Liver (tissue), 9 donors: ENCODE data around the gene ASPDH. TPM values are rescaled to one million over a fixed set of nuclear protein-coding genes. Genes with fewer than 3 reads are reported as not detected.

ENCODE experiments used
- DNase-seq: peaks from one replicate; pipeline ENCODE4 v3.0.0-alpha.2; 2017; ENCODE audit warnings: low spot score
- H3K27ac ChIP-seq, 2 donors: one replicate each; pipeline ENCODE4 v1.7.0; 2013; ENCODE audit warnings: inconsistent platforms in 2 of 2, low read length in 2 of 2, control low read depth in 1 of 2, low read depth in 1 of 2, mild to moderate bottlenecking in 1 of 2
- H3K27me3 ChIP-seq, 4 donors: one replicate each; pipeline versions ENCODE4 v1.6.1 to v1.7.0; 2013; ENCODE audit warnings: low read length in 3 of 4, inconsistent platforms in 1 of 4, mild to moderate bottlenecking in 1 of 4, moderate library complexity in 1 of 4; ENCODE audit not compliant: control insufficient read depth in 4 of 4, insufficient read depth in 4 of 4
- H3K36me3 ChIP-seq, 4 donors: one replicate each; pipeline versions ENCODE4 v1.6.1 to v1.7.0; 2013; ENCODE audit warnings: low read length in 3 of 4, mild to moderate bottlenecking in 3 of 4, low read depth in 1 of 4, moderate library complexity in 1 of 4; ENCODE audit not compliant: control insufficient read depth in 4 of 4, insufficient read depth in 3 of 4
- H3K4me1 ChIP-seq, 4 donors: one replicate each; pipeline versions ENCODE4 v1.6.1 to v1.7.0; 2013; ENCODE audit warnings: low read length in 3 of 4, mild to moderate bottlenecking in 3 of 4, moderate library complexity in 1 of 4; ENCODE audit not compliant: control insufficient read depth in 4 of 4, insufficient read depth in 4 of 4
- H3K4me3 ChIP-seq, 3 donors: one replicate each; pipeline versions ENCODE4 v1.6.1 to v1.7.0; 2013; ENCODE audit warnings: low read length in 3 of 3, control low read depth in 1 of 3, low read depth in 1 of 3, mild to moderate bottlenecking in 1 of 3
- H3K9ac ChIP-seq, 2 donors: one replicate each; pipeline ENCODE4 v1.7.0; 2013; ENCODE audit warnings: low read length in 2 of 2, mild to moderate bottlenecking in 2 of 2, moderate library complexity in 2 of 2, control low read depth in 1 of 2, low read depth in 1 of 2
- H3K9me3 ChIP-seq, 4 donors: one replicate each; pipeline versions ENCODE4 v1.6.1 to v1.7.0; 2013; ENCODE audit warnings: low read length in 3 of 4; ENCODE audit not compliant: control insufficient read depth in 4 of 4
- FOXA1 ChIP-seq: IDR thresholded peaks from 2 replicates; pipeline ENCODE4 v1.6.1; 2016; ENCODE audit warnings: antibody characterized with exemption
- GABPA ChIP-seq, 2 donors: IDR thresholded peaks in 1 of 2; conservative IDR thresholded peaks in 1 of 2; 2 replicates each; pipeline ENCODE4 v1.6.1; 2016; ENCODE audit warnings: antibody characterized with exemption in 2 of 2, mild to moderate bottlenecking in 1 of 2, moderate library complexity in 1 of 2
- HNF4A ChIP-seq, 2 donors: conservative IDR thresholded peaks; 2 replicates each; pipeline ENCODE4 v1.6.1; 2016; ENCODE audit warnings: antibody characterized with exemption in 2 of 2, mild to moderate bottlenecking in 2 of 2
- HNF4G ChIP-seq: IDR thresholded peaks from 2 replicates; pipeline ENCODE4 v1.6.1; 2016; ENCODE audit warnings: antibody characterized with exemption
- JUND ChIP-seq, 2 donors: IDR thresholded peaks; 2 replicates each; pipeline ENCODE4 v1.6.1; 2016; ENCODE audit warnings: antibody characterized with exemption in 2 of 2
- NR2F2 ChIP-seq: IDR thresholded peaks from 2 replicates; pipeline ENCODE4 v1.6.1; 2016; ENCODE audit warnings: antibody characterized with exemption
- RAD21 ChIP-seq, 2 donors: IDR thresholded peaks; 2 replicates each; pipeline ENCODE4 v1.6.1; 2016; ENCODE audit warnings: antibody characterized with exemption in 2 of 2, mild to moderate bottlenecking in 2 of 2
- RXRA ChIP-seq, 2 donors: IDR thresholded peaks; 2 replicates each; pipeline ENCODE4 v1.6.1; 2017 to 2018; ENCODE audit warnings: antibody characterized with exemption in 2 of 2, mild to moderate bottlenecking in 1 of 2
- SP1 ChIP-seq: IDR thresholded peaks from 2 replicates; pipeline ENCODE4 v1.6.1; 2018; ENCODE audit warnings: antibody characterized with exemption, mild to moderate bottlenecking
- TAF1 ChIP-seq: conservative IDR thresholded peaks from 2 replicates; pipeline ENCODE4 v1.6.1; 2016; ENCODE audit warnings: antibody characterized with exemption, mild to moderate bottlenecking
- YY1 ChIP-seq: IDR thresholded peaks from 2 replicates; pipeline ENCODE4 v1.6.1; 2016; ENCODE audit warnings: antibody characterized with exemption, mild to moderate bottlenecking
- whole genome bisulfite sequencing: extraction: QIAGEN DNeasy Blood & Tissue Kit; methylation state at CpG from one replicate; pipeline ENCODE4 v1.1.7; 2013; 5-methylcytosine and 5-hydroxymethylcytosine counted together
- polyA plus RNA-seq, 2 donors: library from polyadenylated mRNA; stranded (reverse) in 1 of 2; unstranded in 1 of 2; fragments of 200-250 nt in 1 of 2; fragments of >200 nt in 1 of 2; fragmentation: Nextera tagmentation in 1 of 2; extraction: Ambion mirVana in 1 of 2; gene quantifications; one replicate each; pipeline versions ENCODE4 v1.2.1 to v1.2.3, GENCODE V29; 2013 to 2015
- total RNA-seq, 2 donors: library from RNA; depleted of rRNA; stranded (reverse); fragments of >200 nt; gene quantifications; one replicate each; pipeline ENCODE4 v1.2.3, GENCODE V29; 2014
- TF ChIP-seq, protein P1 (sequence below): IDR thresholded peaks from 2 replicates; pipeline ENCODE4 v1.6.1; 2016; ENCODE audit warnings: antibody characterized with exemption
- TF ChIP-seq, protein P2 (sequence below): IDR thresholded peaks from 2 replicates; pipeline ENCODE4 v1.6.1; 2016; ENCODE audit warnings: antibody characterized with exemption
- TF ChIP-seq, protein P3 (sequence below): fragments of 150-350 bp; IDR thresholded peaks from 2 replicates; pipeline ENCODE4 v1.5.1; 2017; ENCODE audit warnings: improper control_type of control experiment, low read depth, low read length; ENCODE audit not compliant: missing input control
- TF ChIP-seq, protein P4 (sequence below): IDR thresholded peaks from 2 replicates; pipeline ENCODE4 v1.6.1; 2016; ENCODE audit warnings: antibody characterized with exemption
- TF ChIP-seq, protein P5 (sequence below): IDR thresholded peaks from 2 replicates; pipeline ENCODE4 v1.6.1; 2016; ENCODE audit warnings: antibody characterized with exemption, mild to moderate bottlenecking
- donor health status: healthy.
- donor health status: healthy.
- donor health status: healthy.
- donor health status: healthy.
- donor health status: healthy.

ASPDH gene
- total and polyA plus RNA-seq, 4 donors: 7.3 to 82.0 (median 37.1) TPM

DNA sequence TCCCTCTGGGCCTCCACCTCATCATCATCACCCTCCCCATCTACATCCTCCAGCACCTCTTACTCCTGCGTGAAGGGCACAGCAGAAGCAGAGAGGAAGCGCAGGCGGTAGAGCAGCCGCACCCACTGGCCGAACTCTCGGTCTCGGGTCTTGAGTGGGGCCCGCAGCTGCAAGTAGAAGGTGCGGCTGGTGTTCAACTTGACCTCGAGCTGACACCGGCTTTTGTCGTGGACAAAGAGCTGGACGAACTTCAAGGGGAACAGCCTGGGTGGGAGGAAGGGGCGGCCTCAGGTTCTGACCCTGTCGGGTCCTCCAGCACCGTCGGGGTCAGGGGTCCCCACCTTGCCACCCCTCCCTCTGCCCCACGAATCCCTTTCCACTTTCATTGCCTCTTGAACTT lies 46.1 kb downstream of the ASPDH start (continued):
- TF ChIP-seq, protein P1, sequence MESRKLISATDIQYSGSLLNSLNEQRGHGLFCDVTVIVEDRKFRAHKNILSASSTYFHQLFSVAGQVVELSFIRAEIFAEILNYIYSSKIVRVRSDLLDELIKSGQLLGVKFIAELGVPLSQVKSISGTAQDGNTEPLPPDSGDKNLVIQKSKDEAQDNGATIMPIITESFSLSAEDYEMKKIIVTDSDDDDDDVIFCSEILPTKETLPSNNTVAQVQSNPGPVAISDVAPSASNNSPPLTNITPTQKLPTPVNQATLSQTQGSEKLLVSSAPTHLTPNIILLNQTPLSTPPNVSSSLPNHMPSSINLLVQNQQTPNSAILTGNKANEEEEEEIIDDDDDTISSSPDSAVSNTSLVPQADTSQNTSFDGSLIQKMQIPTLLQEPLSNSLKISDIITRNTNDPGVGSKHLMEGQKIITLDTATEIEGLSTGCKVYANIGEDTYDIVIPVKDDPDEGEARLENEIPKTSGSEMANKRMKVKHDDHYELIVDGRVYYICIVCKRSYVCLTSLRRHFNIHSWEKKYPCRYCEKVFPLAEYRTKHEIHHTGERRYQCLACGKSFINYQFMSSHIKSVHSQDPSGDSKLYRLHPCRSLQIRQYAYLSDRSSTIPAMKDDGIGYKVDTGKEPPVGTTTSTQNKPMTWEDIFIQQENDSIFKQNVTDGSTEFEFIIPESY: no peak
- TF ChIP-seq FOXA1: no peak
- TF ChIP-seq RAD21 (IDR thresholded peaks at IDR 0.05): no peak
- no peak for TF ChIP-seq GABPA (IDR thresholded peaks at IDR 0.05 in 1 of 2, conservative IDR thresholded peaks at IDR 0.05 in 1 of 2)
- no peak for TF ChIP-seq RXRA (IDR thresholded peaks at IDR 0.05)

DNA sequence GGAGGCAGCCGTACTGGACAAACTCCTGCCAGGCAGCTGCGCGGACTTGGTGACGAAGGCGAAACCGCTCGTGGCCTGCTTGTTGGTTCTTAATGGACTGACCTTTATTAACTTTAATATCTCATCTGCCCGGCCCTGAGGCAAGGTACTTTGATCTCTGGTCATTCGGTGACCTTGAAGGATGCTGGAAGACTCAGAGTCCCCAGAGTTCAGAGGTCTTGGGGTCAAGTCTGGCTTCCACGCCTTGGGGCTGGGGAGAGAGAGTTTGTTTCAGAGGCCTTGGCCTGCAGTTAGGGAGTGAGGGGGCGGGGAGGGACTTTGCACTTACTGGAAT lies 47.0 kb downstream of the ASPDH start:
- TF ChIP-seq, protein P2, sequence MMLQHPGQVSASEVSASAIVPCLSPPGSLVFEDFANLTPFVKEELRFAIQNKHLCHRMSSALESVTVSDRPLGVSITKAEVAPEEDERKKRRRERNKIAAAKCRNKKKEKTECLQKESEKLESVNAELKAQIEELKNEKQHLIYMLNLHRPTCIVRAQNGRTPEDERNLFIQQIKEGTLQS: no peak
- no peak for TF ChIP-seq HNF4G
- TF ChIP-seq YY1: no peak
- no peak for TF ChIP-seq TAF1
- TF ChIP-seq, protein P1: no peak
- TF ChIP-seq JUND (IDR thresholded peaks at IDR 0.05): no peak
- TF ChIP-seq, protein P3, sequence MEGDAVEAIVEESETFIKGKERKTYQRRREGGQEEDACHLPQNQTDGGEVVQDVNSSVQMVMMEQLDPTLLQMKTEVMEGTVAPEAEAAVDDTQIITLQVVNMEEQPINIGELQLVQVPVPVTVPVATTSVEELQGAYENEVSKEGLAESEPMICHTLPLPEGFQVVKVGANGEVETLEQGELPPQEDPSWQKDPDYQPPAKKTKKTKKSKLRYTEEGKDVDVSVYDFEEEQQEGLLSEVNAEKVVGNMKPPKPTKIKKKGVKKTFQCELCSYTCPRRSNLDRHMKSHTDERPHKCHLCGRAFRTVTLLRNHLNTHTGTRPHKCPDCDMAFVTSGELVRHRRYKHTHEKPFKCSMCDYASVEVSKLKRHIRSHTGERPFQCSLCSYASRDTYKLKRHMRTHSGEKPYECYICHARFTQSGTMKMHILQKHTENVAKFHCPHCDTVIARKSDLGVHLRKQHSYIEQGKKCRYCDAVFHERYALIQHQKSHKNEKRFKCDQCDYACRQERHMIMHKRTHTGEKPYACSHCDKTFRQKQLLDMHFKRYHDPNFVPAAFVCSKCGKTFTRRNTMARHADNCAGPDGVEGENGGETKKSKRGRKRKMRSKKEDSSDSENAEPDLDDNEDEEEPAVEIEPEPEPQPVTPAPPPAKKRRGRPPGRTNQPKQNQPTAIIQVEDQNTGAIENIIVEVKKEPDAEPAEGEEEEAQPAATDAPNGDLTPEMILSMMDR: no peak
- no peak for TF ChIP-seq HNF4A (conservative IDR thresholded peaks at IDR 0.05)
- no peak for TF ChIP-seq NR2F2
- TF ChIP-seq SP1: no peak
- TF ChIP-seq, protein P4, sequence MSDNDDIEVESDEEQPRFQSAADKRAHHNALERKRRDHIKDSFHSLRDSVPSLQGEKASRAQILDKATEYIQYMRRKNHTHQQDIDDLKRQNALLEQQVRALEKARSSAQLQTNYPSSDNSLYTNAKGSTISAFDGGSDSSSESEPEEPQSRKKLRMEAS: no peak
- no peak for TF ChIP-seq RXRA (IDR thresholded peaks at IDR 0.05)
- TF ChIP-seq, protein P5, sequence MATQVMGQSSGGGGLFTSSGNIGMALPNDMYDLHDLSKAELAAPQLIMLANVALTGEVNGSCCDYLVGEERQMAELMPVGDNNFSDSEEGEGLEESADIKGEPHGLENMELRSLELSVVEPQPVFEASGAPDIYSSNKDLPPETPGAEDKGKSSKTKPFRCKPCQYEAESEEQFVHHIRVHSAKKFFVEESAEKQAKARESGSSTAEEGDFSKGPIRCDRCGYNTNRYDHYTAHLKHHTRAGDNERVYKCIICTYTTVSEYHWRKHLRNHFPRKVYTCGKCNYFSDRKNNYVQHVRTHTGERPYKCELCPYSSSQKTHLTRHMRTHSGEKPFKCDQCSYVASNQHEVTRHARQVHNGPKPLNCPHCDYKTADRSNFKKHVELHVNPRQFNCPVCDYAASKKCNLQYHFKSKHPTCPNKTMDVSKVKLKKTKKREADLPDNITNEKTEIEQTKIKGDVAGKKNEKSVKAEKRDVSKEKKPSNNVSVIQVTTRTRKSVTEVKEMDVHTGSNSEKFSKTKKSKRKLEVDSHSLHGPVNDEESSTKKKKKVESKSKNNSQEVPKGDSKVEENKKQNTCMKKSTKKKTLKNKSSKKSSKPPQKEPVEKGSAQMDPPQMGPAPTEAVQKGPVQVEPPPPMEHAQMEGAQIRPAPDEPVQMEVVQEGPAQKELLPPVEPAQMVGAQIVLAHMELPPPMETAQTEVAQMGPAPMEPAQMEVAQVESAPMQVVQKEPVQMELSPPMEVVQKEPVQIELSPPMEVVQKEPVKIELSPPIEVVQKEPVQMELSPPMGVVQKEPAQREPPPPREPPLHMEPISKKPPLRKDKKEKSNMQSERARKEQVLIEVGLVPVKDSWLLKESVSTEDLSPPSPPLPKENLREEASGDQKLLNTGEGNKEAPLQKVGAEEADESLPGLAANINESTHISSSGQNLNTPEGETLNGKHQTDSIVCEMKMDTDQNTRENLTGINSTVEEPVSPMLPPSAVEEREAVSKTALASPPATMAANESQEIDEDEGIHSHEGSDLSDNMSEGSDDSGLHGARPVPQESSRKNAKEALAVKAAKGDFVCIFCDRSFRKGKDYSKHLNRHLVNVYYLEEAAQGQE: no peak
- TF ChIP-seq GABPA (IDR thresholded peaks at IDR 0.05 in 1 of 2, conservative IDR thresholded peaks at IDR 0.05 in 1 of 2): no peak
- Histone ChIP-seq H3K4me3 (no peak overlapping the region), H3K36me3 (no peaks in the 10 kb centered on the region), H3K27ac (no peak overlapping the region), H3K9ac (no peak overlapping the region), H3K4me1 (no peaks in the 10 kb centered on the region), H3K9me3 (no peaks in the 10 kb centered on the region), H3K27me3 (no peaks in the 10 kb centered on the region)
- WGBS: 82% methylated on average over 11 of the region's 11 CpGs
- DNase-seq: no peak
